Activated CD4-positive, alpha-beta T cell treated with anti-CD3 and anti-CD28 coated beads, Interleukin-10, Interleukin-2, amounts not matched to agents 100 ng/mL and 50 ng/mL, durations not matched to agents 16 hours and 8 hours (primary cell): Measurements from ENCODE around the gene ZSCAN1.

Source experiments
- DNase-seq: peaks from one replicate; pipeline ENCODE4 v3.0.0-alpha.2; 2020

The ZSCAN1 gene

DNA sequence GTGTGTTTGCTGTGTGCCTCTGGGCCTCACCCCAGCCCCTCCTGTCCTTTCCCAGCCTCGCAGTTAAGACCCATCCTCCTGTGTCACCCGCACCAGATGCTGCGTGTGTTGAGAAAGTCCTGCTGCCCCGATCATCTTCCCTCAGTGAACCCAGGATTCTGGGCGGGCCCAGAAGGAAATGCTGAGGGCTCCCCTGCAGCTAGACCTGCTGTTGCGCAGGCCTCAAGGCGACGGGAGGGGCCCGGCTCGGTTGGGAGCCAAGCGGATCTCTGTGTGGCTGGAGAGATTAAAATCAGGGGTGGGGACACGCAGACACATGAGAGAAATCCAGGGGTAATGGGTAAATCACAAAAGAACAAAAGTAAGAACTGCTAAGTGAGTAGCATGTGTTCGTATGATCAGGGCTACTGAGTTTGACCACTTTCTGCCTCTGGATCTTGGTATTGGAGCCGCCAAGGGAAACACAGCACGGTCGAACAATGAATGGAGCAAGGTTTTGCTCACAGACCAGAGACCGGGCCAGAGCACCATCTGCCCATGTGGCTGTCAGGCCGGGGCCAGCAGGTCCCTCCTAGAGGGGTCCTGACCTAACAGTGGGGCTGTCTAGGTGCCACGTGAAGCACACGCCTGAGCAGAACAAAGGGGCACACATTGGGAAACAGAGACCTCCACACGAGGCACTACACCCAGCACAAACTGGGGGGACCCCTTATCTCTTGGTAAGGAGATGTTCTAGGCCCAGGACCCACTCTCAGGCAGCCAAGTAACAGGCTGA is 7.1 kb downstream of the ZSCAN1 start:
- DNase-seq = no peak

DNA sequence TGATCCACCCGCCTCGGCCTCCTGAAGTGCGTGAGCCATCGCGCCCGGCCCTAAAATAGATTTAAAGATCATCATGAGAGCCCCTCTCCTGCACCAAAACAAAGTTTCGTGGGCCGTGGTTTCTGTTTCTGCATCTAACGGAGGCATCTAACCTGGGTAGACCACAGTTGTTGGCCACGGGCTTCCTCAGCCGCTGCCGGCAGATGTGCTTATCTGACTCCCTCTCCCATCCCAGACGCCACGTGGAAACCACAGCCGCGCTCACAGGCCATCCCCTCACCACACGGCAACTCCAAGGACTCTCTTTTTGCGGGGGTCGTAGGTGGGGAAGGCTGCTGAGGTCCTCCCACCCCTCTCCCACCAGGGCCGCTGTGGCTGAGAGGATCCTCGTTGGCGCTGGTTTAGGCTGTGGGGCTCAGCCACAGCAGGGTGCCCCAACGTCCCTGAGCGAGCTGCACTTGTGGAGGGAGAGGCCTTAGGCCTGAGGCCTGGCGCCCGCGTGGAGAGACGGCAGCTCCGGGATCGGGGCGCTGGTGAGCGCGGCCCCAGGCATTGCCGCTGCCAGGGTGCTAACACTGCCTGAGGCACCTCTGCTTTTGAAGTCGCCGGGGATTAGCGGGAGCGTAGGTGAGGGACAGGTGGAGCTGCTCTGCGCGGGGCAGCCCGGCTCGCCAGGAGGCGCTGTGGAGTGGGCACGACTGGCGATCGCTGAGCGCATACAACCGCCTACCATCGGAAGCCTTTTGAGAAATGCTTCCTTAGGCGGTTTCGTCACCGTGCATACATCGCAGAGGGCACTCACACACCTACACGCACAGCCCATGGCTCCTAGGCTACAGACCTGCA is 8.9 kb downstream of the ZSCAN1 start:
- no peak for DNase-seq

DNA sequence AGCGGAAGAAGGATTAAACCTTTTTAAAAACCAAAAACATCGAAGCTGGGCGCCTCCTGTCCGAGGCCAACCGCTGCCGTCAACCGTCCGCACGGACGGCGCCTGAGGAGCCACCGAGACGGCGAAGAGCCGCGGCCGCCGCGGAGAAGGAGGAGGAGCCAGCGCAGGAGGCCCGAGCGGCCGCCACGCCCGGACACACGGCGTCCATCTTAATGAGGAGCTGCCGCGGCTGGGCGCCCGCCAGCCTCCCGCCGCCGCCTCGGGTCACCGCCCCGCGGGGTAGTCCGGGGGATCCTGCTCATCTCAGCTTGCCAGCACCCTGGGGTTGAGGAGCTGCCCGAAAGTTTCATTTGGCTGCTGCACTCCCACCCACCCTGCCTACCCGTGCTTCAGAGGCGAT is 10.6 kb downstream of the ZSCAN1 start:
- DNase-seq = no peak

DNA sequence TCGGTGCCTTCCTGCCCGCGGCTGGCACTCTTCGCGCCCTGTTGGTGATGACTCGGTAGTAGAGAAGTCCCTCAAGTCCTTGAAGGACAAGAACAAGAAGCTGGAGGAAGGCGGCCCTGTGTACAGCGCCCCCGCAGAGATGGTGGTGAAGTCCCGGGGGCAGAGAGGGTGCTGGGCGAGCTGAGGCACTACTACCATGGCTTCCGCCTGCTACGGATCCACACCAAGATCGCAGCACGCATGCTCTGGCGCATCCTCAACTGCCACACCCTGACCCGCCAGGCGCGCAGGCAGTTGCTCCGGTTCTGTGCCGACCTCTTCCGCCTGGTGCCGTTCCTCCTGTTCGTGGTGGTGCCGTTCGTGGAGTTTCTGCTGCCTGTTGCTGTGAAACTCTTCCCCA is 11.1 kb downstream of the ZSCAN1 start:
- no peak for DNase-seq

DNA sequence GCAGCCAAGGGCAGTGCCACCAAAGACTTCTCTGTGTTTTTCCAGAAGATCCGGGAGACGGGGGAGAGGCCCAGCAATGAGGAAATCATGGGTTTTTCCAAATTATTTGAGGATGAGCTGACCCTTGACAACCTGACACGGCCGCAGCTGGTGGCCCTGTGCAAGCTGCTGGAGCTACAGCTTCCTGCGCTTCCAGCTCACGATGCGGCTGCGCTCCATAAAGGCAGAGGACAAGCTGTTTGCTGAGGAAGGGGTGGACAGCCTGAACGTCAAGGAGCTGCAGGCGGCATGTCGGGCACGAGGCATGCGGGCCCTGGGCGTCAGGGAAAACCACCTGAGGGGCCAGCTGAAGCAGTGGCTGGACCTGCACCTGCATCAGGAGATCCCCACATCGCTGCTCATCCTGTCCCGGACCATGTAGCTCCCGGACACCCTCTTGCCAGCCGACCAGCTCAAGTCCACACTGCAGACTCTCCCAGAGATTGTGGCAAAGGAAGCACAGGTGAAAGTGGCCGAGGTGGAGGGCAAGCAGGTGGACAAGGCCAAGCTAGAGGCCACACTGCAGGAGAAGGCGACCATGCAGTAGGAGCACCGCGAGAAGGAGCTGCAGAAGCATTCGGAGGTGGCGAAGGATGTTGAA is 11.7 kb downstream of the ZSCAN1 start:
- DNase-seq = no peak

DNA sequence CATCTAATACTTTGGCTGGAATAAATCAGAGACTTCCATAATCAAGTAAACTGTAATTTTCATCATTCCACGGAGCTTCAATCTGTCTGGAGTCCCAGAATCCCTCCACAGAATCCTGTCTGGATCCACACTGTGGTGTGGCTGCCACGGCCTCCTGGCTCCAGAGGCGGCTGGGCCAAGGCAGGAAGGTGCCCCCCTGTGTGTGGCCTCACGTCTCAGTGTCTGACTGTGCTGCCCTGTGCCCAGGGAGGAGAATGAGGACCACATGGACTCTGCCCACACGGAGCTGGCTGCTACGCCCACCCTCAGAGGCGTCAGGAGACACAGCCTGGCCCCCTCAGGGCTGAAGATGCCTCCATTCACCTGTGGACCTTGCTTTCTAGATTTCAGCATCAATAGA is 13.0 kb downstream of the ZSCAN1 start:
- DNase-seq = no peak

DNA sequence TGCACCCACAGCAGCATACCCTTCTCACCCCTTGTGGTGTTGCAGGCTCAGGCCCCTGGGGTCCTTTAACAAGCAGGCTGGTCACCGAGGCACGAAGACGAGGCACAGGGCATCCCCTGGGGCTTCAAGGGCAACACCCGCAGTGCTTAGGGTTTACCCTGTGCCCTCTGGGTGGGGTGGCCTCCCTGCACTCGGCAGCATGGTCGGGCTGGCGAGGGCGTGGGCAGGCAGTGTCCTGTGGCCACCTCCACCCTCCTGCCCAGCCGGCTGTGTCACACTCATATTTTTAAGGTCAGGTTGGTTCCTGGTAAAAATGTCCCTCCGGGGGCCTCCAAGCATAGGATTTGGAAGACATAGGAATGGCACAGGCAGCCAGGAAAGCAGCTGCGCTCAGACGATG is 13.8 kb downstream of the ZSCAN1 start:
- no peak for DNase-seq

DNA sequence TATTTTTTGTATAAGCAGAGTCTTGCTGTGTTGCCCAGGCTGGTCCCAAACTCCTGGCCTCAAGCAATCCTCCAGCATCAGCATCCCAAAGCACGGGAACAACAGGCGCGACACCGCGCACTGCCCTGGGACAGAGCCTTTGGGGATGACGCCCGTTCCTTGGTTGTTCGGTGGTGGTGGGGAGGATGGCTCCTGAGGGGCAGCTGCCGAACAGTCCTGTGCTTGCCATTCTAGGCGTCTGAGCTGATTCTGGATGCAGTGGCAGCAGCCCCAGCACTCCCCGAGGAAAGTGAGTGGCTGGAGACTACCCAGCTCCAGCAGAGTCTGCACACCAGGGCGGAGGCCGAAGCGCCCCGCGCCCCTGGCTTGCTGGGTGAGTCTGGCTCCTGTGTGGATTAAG is 18.4 kb downstream of the ZSCAN1 start:
- DNase-seq = no peak

DNA sequence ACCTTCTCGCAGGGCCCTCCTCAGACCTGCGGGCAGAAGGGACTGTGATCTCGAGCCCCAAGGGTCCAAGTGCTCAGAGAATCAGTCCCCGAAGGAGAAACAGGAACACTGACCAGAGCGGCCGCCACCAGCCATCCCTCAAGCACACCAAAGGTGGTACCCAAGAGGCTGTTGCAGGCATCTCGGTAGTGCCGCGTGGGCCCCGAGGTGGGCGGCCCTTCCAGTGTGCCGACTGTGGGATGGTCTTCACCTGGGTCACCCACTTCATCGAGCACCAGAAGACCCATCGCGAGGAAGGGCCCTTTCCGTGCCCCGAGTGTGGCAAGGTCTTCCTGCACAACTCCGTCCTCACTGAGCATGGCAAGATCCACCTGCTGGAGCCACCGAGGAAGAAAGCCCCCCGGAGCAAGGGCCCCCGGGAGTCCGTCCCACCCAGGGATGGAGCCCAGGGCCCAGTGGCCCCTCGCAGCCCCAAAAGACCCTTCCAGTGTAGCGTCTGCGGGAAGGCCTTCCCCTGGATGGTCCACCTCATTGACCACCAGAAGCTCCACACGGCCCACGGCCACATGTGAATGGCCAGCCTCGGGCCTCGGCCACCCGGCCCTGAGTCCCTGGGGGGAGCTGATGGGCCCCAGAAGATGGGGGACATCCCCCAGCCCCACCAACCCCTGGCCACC is 19.8 kb downstream of the ZSCAN1 start:
- DNase-seq = no peak

DNA sequence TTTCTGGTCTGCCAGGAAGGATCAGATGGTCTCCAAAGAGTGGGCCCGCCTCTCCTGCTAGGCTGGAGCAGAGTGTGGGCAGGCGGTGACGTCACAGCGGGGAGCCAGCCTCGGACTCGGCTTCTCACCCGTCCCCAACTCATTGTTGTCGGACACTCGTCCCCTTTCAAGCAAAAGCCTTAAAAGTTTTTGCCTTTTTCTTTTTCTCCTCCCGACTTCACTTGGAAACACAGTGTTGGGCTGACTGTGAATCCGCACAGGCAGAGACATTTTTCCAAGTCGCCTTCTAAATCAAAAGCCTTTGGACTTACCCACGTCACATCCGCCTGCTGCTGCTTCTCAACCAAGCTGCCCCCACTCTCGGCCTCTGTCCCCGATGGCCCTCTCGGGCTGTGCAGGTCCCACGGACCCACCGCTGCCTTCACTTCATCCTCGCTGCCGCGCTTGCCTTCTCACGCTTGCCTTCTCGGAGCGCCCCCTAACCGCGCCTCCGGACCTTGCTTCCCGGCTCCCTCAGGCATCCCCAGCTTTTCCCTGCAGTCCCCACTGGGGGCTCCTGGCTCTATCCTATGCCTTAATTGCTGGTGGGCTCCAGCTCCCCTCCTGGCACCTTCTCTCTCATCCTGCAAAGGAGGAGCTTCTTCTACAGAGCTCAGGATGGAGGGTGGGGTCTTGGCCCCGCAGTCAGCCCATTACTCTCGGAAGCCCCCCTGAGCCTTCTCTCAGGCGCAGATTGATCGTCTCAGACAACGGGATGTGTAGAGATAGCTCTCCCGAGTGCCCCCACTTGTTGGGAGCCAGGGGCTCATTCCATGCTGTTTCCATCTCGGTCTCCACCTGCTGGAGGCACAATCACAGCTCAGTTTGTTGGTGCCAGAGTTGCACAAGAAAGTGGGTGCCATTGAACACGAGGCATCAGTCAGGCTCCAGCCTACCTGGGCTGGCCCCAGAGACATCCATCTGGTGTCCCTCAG is 21.4 kb downstream of the ZSCAN1 start:
- no peak for DNase-seq

DNA sequence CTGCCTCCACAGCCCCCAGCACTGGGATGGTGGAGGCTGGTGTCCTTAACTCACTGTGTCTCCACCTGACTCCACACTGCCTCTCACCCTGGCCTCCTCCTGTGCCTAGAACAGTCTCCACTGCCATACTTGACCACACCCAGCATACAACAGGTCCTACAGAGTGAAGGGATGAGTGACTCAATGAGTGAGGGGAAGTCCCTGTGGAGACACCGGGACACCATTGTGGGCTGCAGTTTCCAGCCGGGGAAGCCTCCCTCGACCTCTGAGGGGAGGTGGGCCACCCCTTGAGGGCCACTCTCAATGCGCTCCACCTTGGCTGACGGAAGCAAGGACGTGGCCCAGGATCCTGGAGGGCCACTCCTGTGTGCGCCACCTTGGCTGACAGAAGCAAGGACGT is 22.4 kb downstream of the ZSCAN1 start:
- DNase-seq = no peak

DNA sequence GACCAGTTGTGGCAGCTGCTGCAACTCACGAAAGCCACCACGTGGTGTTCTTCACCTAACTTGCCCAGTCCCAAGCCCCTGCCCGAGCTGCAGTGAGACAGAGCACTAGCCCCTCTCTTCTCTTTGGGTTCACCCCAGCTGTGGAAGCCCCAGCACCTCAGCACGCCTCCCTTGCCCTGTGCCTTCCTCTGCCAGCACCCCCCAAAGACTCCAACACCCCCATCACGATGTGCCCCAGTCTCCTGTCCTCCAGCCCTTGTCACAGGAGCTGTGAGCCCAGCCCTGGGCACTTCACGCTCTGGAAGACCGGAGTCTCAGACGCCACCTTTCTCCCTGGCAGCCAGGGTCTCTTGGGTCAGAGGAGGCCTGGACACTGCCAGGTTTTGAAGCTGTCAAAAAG is 23.0 kb downstream of the ZSCAN1 start:
- no peak for DNase-seq

DNA sequence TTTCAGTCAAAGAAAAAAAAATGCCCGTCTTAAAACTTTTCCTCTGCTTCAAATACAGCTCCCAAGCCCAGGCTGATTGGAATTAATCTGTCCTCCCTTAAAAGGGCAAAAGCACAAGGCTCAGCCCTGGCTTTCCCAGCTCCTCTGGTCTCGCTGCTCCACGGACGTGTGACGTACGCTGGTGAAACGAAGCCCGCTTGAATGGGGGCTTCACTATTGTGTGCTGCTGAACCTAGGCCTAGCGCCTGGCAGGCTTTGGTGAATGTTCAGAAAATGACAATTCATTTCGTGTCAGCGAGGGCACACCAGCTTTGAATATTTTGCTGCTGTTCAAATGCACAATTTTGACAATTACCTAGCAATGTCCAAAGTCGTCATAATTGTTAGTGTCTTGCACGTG is 24.6 kb downstream of the ZSCAN1 start:
- DNase-seq = no peak

DNA sequence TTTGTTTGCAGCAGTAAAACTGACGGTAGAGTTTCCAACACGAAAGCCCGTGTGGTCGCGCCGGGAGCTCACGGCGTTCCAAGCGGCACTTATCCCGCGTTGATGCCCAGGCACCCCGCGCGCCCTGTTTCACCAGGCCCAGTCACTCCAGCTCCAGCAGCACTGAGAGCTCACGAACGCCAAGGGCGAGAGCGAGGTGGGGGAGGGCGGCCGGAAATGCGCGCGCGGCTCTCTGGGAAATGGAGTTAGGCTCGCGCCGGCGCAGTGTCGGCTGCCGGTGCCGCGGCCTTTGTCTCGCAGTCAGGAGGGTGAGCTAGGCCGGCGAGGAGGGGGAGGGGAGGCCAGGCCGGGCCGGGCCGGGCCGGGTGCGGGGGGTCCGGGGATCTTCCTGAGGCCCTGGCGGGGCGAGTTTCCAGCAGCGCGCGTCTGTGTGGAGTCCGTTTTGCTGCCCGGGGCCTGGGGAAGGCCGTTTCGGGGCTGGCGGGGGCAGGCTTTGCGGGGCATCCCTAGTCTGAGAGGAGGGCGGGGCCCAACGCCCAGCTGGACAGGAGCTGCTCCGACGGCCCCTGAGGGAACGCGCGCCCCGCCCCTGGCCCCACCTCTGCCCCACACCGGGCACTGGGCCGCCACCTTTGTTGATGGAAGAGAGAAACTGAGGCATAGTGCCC is 25.3 kb downstream of the ZSCAN1 start, which contains the start of gene ZNF135:
ZNF135 (plus strand) TSS at position 280 of the 668 bp plus-strand sequence. CDS start 721 bp downstream, outside the sequence.
- peak; percentile 11 for DNase-seq

DNA sequence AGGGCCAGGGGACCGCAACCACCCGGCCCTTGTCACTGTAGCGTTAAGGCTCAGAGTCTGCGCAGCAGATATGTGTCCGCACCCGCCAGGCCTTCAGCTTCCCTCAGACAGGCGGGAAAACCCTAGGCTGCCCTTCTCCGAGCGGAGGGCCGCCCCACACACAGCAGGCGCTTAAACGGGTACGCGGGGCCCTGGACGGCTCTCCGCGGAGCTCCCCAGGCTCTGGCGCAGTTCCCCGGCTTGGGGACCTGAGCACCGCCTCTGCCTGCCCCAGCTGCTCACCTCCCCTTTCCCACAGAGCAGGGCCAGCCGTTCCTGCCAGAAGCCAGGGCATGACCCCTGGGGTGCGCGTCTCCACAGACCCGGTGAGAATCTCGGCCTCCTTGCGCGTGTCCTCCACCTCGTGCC is 25.9 kb downstream of the ZSCAN1 start:
- no peak for DNase-seq

DNA sequence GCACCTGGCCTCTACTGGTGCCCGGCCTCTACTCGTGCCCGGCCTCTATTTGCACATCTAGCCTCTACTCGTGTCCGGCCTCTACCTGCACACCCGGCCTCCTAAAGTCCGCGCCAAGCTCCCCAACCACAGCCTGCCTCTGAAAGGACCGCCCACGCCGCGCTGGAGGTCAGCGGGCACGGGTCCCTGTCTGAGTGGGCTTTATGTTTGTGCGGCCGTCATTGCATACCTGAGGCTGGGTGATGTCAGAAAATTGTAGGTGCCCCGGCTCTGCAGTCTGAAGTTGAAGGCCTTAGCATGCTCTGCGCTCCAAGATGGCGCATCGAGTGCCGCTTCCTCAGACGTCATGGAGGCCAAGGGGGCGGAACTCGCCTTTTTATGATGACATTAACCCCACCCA is 26.4 kb downstream of the ZSCAN1 start:
- DNase-seq = no peak

DNA sequence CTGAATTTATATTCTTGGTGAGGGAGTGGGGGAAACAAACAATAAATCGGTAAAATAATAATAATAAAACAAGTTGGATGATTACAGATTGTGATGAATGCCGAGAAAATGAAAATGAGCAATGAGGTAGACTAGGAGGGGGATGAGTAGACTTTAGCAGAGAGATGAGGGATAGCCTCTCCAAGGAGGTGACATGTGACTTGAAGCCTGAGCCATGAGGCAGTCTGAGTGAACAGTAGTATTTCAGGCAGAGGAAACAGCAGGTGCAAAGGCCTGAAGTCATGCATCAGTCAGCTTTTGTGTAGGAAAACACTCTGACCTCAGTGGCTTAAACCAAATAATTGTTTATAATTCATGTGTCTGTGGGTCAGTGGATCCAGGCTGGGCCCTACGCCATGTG is 29.9 kb downstream of the ZSCAN1 start:
- no peak for DNase-seq

DNA sequence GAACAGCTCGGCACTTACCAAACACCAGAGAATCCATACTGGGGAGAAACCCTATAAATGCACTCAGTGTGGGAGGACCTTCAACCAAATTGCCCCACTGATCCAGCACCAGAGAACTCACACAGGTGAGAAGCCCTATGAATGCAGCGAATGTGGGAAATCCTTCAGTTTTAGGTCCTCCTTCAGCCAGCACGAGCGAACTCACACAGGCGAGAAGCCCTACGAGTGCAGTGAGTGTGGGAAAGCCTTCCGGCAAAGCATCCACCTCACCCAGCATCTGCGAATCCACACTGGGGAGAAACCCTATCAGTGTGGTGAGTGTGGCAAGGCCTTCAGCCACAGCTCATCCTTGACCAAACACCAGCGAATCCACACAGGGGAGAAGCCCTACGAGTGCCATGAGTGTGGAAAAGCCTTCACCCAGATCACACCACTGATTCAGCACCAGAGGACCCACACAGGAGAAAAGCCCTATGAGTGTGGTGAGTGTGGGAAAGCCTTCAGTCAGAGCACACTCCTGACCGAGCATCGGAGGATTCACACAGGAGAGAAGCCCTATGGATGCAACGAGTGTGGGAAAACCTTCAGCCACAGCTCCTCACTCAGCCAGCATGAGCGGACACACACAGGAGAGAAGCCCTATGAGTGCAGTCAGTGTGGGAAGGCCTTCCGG is 33.6 kb downstream of the ZSCAN1 start:
- DNase-seq = no peak

DNA sequence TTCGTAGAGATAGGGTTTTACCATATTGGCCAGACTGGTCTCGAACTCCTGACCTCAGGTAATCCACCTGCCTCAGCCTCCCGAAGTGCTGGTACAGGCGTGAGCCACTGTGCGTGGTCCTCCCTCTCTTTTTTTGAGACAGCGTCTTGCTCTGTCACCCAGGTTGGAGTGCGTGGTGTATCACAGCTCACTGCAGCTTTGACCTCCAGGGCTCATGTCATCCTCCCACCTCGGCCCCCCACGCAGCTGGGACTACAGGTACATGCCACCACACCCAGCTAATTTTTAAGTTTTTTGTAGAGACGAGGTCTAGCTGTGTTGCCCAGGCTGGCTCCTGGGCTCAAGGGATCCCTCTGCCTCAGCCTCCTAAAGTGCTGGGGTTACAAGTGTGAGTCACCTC is 46.0 kb downstream of the ZSCAN1 start:
- DNase-seq = no peak

DNA sequence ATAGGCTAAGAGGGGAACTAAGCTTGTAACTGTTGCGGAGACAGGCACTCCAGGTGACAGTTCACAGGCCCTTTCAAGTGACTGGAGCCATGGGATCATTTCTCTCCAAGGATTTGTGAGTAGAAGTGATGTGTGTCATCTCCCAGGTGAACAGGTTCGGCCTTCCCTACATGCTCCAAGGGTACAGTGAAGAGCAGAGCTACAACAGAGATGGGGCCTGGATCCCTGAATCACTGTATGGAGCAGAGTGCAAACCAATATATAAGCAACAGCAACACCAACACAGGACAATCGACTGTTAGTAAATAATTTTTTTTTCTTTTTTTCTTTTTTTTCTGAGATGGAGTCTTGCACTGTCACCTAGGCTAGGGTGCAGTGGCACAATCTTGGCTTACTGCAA is 49.2 kb downstream of the ZSCAN1 start:
- no peak for DNase-seq
